ENCODE measurements around the gene TMC8.

GRCh38 chr17:78131172-78132083 is 857 bp downstream of the TMC8 start:
- TF ChIP-seq CTCF (IDR thresholded peaks at IDR 0.05; ENCODE audit: extremely low read depth in 1 of 2, insufficient read depth in 1 of 2, low read depth in 1 of 2, low read length in 2 of 2) (no peak), GATA2 (IDR thresholded peaks at IDR 0.05; ENCODE audit: insufficient read depth, insufficient read length, low read depth, low read length) (no peak), EZH2 (IDR thresholded peaks at IDR 0.05; ENCODE audit: borderline replicate concordance, low read depth, low read length, severe bottlenecking) (no peak), POLR2A (IDR thresholded peaks at IDR 0.05; ENCODE audit: low read depth, low read length) (no peak), JUN (IDR thresholded peaks at IDR 0.05; ENCODE audit: borderline replicate concordance, insufficient read depth, insufficient read length, low read depth) (no peak)
